Lower leg skin (tissue), 4 donors: ENCODE results near the gene KAZN. TPM values are rescaled to one million over a fixed set of nuclear protein-coding genes. Genes with fewer than 3 reads are reported as not detected.

ENCODE experiments used
- DNase-seq, 2 donors: peaks; one replicate each; pipeline ENCODE4 v3.0.0-alpha.2; 2019; ENCODE audit warnings: low spot score in 2 of 2
- H3K4me3 ChIP-seq: fragments of 200-600 bp; sonication (generic); 2 replicates; pipeline ENCODE4 v1.5.1; 2017; ENCODE audit warnings: mild to moderate bottlenecking, low read depth; ENCODE audit not compliant: poor library complexity, severe bottlenecking
- CTCF ChIP-seq, 3 donors: fragments of 450-650 bp; IDR thresholded peaks; one replicate each; pipeline ENCODE4 v1.5.1; 2016; ENCODE audit warnings: antibody characterized with exemption in 3 of 3, mild to moderate bottlenecking in 3 of 3, moderate library complexity in 2 of 3
- POLR2A ChIP-seq, 2 donors: fragments of 450-650 bp; IDR thresholded peaks; one replicate each; pipeline ENCODE4 v1.6.1; 2016 to 2017; ENCODE audit warnings: antibody characterized with exemption in 2 of 2, mild to moderate bottlenecking in 1 of 2, moderate library complexity in 1 of 2
- WGBS, 2 donors: methylation state at CpG; one replicate each; pipeline ENCODE4 v1.1.5; 2018; 5-methylcytosine and 5-hydroxymethylcytosine counted together
- intact Hi-C: fragments of 100-400 bp; cut with DNase I; formaldehyde crosslinking; loops from one replicate; pipeline ENCODE4 v1.15.0; 2023; ENCODE audit warnings: low total_unique reads
- total RNA-seq, 4 donors: library from RNA; depleted of rRNA; stranded (reverse); fragments of >200 nt; gene quantifications; one replicate each; pipeline ENCODE4 v1.1.0, GENCODE V29; 2016

KAZN gene
- total RNA-seq, 4 donors from 2014 or later = 21.4 to 36.0 (median 28.4) TPM

GRCh38 chr1:14780271-14780670, 181.8 kb downstream of the KAZN start:
- intact Hi-C loops = no loop called here
- no peak for DNase-seq
- H3K4me3 ChIP-seq = no peak overlapping the region
- 74% methylated on average over 2 of the region's 2 CpGs for WGBS, 2 donors
- no peak for TF ChIP-seq POLR2A (IDR thresholded peaks at IDR 0.05)
- TF ChIP-seq CTCF (IDR thresholded peaks at IDR 0.05) = no peak

- WGBS, 2 donors = 89 to 96% methylated on average over 5 of the region's 5 CpGs
Observed at GRCh38 chr1:14781811-14782210, 183.3 kb downstream of the KAZN start.

GRCh38 chr1:14782741-14783591, 184.5 kb downstream of the KAZN start:
- H3K4me3 ChIP-seq = no peak overlapping the region
- 78 to 86% methylated on average over 8 of the region's 8 CpGs for WGBS, 2 donors
- no peak for TF ChIP-seq POLR2A (IDR thresholded peaks at IDR 0.05)
- TF ChIP-seq CTCF (IDR thresholded peaks at IDR 0.05) = no peak
- intact Hi-C loops = no loop called here
- no peak for DNase-seq

More at GRCh38 chr1:14781811-14782210, 183.3 kb downstream of the KAZN start:
- no peak for DNase-seq
- intact Hi-C loops = no loop called here
- no peak overlapping the region for H3K4me3 ChIP-seq
- no peak for TF ChIP-seq CTCF (IDR thresholded peaks at IDR 0.05)
- no peak for TF ChIP-seq POLR2A (IDR thresholded peaks at IDR 0.05)

- intact Hi-C loops = no loop called here
- no peak overlapping the region for H3K4me3 ChIP-seq
- WGBS, 2 donors = 92 to 95% methylated on average over 7 of the region's 7 CpGs
- no peak for TF ChIP-seq CTCF (IDR thresholded peaks at IDR 0.05)
- TF ChIP-seq POLR2A (IDR thresholded peaks at IDR 0.05) = no peak
- no peak for DNase-seq
Observed at GRCh38 chr1:14783592-14783886, 185.1 kb downstream of the KAZN start.

- WGBS, 2 donors = 87 to 90% methylated on average over 16 of the region's 16 CpGs
- TF ChIP-seq CTCF (IDR thresholded peaks at IDR 0.05) = no peak
- no peak for TF ChIP-seq POLR2A (IDR thresholded peaks at IDR 0.05)
- DNase-seq = no peak
- no peak overlapping the region for H3K4me3 ChIP-seq
- intact Hi-C loops = no loop called here
Observed at GRCh38 chr1:14784790-14785773, 186.6 kb downstream of the KAZN start.
